ENCODE measurements around the gene TMOD3. TPM values are rescaled to one million over a fixed set of nuclear protein-coding genes. Genes with fewer than 3 reads are reported as not detected.

TMOD3 gene
- polyA plus RNA-seq, 12 donors = 14.4 to 50.0 (median 20.2) TPM

DNA sequence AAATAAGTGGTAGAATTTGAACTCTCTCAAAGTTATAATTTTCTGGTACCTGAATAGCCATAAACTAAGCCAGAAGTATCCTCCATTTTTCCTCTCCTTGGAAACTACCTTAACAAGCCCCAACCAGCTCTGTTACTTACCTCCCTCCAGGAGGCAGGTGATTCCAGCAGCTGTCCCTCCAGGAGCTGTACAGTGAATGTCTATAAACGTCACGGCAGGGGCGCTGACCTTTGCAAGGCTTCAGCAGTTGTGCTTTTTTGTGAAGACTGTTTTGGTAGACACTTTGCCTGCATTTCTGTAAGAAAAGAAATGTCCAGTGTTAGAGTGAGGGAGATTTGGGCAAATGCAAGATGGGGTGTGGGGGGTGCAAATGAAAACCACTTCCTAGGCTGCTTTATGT is 75.0 kb downstream of the TMOD3 start:
- DNase-seq = no peak

DNA sequence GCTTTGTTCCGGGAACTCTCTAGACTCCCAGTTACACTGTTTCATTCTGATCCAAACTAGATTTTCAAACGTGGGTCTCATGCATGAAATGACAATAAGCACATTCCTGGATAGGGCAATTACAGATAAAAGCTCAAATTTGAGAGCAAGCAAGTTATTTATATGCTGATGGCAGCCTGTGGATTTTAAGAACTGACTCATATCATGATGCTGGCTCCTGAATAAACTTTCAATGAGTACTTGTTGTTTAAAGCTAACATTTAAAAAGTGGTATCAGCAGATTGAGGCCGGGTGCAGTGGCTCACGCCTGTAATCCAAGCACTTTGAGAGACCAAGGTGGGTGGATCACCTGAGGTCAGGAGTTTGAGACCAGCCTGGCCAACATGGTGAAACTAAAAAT is 75.5 kb downstream of the TMOD3 start:
- DNase-seq = no peak

DNA sequence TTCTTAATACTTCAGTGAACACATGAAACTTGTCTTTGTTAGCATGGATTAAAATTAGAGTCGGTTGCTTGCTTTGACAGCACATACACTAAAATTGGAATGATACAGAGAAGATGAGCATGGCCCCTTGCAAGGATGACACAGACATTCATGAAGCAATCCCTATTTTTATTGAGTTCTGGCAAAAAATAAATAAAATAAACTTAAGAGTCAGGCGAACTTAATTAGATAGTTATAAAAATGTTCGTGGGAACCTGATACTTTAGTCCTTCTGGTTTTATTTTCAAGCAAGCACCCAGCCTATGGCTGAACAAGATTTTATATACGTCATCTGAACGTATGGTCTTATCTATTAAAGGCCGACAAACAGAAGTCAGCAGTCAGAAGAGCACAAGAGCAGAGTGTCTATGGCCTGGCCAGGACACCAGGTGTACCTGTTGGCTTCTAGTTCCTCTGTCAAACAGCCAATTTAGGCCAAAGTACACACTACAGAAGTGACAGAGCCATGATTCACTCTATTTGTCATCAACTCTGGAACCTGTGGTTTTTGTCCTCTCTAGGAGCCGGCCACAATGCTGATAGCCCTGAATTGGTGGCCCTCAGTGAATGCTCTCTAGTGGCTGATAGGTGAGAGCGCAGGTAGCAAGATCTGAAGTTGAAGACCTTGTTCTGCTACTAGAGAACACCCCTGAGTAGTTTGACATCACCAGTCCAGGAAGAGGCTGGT is 77.8 kb downstream of the TMOD3 start:
- DNase-seq = no peak

DNA sequence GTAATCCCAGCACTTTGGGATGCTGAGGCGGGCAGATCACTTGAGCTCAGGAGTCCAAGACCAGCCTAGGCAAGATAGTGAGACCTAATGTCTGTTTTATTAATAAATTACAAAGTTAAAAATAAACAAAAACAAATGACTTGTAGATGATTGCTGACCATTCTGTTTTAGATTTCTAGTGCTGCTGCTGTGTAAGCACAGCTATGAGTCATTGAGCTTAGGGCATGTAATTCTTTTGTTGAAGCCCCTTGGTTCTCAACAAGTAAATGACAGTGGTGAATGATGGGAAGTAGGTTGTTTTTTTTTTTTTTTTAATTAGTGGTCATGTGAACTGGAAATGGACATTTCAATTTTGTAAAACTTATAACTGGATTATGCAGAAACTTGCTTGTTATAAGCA is 78.9 kb downstream of the TMOD3 start:
- no peak for DNase-seq

DNA sequence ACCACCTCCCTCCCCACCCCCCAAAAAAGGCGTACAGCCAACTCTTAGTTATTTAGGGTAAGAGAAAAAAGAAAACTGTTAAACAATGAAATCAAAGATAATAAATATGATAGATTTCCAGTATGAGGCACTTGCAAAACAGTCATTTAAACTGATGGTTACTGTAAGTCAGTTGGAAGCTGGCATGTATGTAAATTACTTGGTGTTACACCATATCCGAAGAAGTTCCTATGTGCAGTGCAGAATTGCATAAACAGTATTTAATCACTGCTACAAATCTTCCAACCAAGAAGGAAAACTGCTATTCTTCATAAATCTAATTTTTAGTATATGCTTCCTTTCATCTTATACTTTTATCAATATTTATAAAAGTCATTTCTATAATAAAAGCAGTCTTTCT is 80.1 kb downstream of the TMOD3 start:
- no peak for DNase-seq

DNA sequence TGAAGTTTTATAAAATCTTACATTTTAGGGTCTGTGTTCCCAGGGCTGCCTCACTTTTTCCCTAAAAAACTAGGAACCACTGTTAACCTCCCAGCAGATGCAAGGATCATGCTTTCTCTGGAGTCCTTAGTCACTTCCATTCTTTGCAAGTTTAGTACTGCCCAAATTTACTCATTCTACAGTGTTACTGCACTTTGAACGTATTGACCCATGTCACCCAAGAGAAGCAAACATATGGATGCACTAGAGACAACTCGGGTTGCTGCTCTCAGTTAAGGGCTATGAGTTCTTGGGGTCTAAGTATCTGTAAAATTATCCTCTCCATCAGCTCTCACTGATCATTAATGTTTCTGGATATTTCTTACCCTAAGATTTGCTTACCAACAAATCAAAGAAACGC is 83.1 kb downstream of the TMOD3 start:
- DNase-seq = no peak

DNA sequence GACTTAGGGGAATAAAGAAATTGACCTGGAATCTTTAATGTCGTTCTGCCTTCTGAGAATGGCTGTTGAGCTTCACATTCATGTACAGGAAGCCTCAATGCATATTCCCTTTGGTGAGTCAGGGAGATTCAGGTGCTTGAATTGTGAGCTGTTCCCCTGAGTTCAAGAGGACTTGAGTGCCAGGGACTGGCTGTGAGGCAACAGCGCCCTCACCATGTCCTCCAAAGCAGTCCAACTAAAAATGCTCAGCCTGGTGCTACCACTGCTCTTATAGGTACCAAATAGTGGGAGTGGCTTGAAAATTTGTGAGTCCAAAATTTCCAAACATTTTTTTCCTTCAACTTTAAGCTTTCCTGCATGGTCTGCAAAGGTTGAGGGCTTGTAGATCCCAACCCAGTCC is 88.0 kb downstream of the TMOD3 start:
- no peak for DNase-seq

DNA sequence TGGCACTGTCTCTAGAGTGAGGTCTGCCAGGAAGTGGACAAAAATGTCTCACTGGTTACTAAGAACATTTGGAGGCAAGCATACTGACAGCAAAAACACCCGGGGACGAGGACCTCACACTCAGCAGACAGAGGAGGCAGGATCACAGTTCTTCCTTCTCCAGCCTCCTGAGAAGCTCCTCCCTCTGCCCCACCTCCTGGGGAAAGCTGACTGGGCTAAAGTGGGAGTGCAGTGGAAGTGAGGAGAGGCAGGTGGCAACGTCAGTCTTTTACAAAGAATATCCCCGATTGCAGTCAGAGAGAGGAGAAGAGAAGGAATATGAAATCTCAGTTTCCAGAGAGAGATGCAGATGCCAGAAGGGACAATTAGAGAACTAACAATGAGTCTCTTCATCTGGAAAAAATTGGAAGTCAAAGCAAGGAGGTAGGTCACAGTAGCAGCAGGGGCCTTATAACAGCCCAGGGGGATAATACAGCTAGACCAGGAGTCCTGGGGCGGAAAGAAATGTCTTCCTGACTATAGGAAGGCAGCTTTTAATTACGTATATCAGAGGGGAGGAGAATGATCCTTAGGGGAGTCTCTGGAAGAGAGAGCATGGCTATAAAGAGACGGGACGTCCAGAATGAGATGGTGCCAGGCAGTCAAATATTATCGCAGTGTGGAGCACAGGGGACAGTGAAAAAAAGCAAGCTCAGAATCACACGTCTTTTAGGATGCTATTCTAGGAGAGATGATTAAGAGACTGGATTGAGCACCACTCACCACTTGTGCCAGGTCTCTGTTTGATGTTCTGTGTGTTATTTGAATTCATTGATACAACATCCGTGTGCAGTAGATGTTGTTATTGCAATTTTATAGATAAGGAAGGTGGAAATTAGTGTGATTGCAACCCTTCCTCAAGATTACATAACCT is 95.0 kb downstream of the TMOD3 start:
- no peak for DNase-seq

DNA sequence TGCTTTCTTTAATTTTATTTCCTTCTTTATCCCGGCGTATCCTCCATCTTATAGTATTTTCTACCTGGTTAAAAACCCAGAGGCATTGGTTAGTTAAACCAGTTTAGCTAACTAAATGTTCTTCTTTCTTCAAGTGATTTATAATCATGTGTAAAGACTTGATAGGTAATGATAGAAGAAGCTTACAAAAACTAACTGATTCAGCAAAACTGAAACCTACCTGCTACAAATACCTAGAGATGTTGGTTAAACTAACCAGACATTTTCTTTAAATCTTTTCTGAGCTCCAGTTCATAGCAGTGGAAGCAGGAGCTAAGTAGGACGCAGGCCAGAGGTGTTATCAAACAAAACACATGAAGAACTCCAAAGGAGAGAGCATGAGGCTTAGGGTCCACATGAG is 97.4 kb downstream of the TMOD3 start:
- DNase-seq = no peak

DNA sequence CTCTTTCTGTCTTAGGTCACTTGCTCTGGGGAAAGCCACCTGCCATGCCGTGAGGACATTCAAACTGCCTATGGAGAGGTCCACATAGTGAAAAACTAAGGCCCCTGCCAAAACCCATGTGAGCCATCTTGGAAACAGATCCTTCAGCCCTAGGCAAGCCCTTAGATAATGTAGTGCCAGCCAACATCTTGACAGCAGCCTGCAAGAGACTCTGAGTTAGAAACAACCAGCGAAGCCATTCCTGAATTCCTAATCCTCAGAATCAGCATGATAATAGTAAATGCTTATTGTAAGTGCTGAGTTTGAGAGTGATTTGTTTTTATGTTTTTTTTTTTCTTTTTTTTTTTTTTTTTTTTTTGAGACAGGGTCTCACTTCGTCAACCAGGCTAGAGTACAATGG is 101.6 kb downstream of the TMOD3 start:
- no peak for DNase-seq

DNA sequence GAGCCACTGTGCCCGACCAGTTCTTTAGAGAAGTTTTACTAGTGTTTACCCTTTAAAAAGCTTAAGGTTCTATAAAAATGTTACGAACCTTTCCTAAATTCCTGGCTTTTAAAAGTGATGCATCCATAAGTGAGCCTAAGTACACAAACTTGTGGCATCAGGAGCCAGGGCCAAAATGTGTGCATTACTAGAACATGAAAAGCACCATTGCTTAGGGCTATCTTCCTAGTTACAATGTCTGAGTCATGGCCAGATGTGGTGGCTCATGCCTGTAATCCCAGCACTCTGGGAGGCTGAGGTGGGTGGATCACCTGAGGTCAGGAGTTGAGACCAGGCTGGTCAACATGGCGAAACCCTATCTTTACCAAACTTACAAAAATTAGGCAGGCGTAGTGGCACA is 102.2 kb downstream of the TMOD3 start:
- DNase-seq = no peak

DNA sequence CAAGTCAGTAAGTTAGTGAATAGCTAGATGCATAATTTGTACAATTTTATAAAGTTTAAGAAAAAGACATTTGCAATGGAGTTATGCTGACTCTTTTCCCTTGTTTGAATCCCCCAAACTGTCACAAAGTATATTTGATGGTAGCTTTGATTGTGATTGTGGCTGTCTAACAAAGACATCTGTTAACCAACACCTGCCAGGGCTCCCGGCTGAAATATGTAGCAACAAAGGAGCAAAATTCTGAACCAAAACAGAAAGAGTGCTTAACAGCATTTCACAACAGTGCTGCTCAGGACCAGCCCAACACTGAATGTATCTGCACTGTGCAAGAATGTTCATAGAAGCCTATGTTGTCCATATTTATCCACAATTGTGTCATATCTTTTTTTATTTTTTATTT is 102.7 kb downstream of the TMOD3 start:
- no peak for DNase-seq

DNA sequence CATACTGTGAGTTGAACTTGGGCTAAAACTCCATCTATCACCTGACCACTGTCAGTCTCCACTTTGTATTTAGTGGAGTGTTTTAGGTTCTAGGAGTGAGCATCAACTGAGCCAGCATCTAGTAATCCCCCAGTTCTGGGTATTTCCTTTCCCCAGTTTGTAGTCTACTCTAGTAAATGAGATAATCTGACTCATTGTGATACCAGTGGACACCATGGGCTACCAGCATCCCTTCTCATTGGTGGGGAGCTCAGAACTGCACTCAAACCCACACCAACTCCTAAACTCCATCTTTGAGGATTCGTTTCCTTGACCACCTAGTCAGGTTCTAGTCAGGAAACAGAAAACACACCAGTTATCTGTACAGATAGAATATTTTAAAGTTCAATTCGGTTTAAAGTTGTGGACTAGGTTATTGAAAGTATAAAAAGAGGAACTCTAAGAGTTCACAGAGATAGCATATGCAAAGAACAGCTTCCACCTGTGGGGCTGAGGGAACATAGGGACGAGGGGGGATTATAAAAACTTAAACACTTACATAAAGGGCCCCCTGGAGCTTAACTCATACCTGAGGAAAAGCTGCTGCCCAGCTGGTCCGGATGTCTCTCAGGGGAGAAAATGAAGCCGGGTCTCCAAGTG is 106.1 kb downstream of the TMOD3 start:
- DNase-seq = no peak

DNA sequence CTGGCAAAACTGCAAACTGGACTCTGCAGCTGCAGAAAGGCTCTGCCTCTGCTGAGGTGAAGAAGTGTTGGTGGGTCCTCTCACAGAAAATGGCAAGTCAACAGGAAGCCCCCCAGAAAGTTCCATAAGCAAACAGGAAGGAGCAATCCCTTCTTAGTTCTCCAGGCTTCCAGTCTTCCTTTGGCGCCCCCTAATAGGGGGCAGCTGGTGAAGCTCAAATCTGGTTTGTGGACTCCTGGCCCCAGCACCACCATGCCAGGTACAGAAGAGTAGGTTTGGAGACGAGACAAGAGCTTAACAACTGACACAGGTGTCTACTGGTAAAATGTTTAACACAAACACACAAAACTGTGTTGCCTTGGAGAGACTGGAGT is 106.6 kb downstream of the TMOD3 start:
- no peak for DNase-seq

DNA sequence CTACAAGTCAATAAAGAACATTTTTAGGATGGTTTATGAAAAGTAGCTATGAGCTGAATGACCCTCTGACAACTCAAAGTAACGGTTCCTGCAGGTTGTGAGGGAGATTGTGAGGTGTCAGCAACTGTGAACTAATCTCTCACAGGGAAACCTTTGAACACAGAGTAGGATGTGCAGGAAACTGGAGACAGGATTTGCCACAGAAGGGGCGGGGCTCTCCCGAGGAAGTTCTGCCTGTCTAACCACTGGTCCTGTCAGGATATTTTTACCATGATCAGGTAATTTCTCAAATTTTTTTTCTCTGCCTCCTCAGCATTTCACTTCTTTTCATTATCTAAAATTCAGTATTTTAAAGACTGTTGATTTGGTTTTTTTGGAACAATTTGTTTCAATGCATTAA is 108.8 kb downstream of the TMOD3 start:
- DNase-seq = no peak

DNA sequence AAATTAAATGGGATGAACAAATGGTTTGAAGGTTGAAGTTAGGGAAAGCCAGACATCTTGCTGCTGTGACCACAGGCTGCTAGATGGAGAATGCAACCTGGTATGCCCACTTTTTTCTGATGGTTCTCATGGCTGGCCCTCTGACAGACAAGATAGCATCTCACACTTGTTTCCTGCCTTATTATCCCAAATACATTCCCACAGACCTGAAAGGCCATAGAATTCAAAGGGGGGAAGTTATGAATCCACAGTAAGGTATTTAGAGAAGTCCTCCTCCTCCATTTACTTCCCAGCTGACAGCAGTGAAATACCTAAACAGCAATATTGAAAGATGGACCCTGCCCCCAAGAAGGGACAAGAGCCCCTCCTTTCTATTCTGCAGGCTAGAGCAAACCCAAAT is 109.8 kb downstream of the TMOD3 start:
- no peak for DNase-seq

DNA sequence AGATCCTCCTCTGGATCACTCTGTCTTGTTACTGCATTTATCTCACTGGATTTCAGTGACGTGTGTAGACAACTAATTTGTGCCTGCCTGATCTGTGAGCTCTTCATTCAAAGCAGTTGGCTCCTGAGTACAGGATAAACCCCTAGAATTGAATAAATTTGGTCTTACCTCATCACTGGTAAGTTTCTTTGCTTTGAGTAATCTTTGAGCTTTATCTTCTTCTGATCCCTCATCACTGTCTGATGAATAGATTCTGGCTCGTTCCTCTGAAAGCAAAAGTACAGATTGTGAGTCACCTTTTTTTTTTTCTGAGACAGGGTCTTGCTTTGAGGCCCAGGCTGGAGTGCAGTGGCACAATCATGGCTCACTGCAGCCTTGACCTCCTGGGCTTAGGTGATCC is 117.7 kb downstream of the TMOD3 start:
- no peak for DNase-seq

DNA sequence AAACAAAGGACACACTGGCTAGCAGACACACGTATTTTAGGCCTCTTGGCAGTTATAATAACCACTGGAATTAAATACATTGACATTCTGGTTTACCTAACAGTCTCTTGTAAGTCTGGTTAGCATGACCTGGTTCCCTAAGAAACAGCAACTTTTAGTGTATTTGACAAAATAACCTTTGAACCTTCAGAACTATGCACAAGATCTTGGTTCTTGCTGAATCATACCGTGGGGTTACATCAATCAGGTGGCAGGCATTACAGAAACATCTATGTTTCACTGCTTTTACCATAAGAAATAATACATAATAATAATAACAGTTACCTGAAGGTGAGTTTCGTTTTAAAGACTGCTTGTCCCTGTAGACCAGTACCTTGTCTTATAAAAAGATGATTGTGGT is 123.4 kb downstream of the TMOD3 start:
- no peak for DNase-seq

DNA sequence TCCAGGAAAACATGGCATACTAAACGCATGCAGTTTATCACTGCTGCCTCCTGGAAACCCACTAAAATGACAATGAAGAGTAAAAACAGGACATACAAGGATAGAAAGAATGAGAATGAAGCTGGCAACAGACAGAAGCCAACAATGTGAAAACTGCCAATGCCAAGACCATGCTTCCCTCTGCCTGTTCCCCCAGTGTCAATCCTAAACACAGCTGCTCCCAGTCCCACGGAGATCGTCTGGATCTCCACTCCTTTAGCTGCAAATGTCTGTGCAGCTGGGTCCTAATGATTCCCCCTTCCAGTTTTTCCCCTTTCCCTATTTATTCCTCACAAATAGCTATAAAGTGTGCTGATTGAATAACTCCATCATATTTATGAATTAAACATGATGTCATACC is 126.1 kb downstream of the TMOD3 start:
- no peak for DNase-seq
